Measurements from ENCODE around the gene ADAM17. TPM values are rescaled to one million over a fixed set of nuclear protein-coding genes. Genes with fewer than 3 reads are reported as not detected.
"Not testable (repeated sequence)": the region's sequence is repeated elsewhere in the genome, so short reads cannot be mapped to it uniquely, and the experiment has no call there.

ADAM17 gene
- total and polyA plus RNA-seq, 4 donors: 28.7 to 44.0 (median 39.4) TPM

GRCh38 chr2:9592699-9593098, 37.1 kb upstream of the ADAM17 start:
- no peaks in the 10 kb centered on the region for H3K4me1 ChIP-seq (ENCODE audit: control insufficient read depth, insufficient read depth, low read length)
- H3K27ac ChIP-seq (ENCODE audit: low read depth, low read length): no peak overlapping the region
- no peak for DNase-seq (ENCODE audit: low read depth in 4 of 6, low spot score in 6 of 6)
- peaks cover 13% of the 10 kb centered on the region for H3K36me3 ChIP-seq (ENCODE audit: control insufficient read depth, insufficient read depth, low read length)
- no peaks in the 10 kb centered on the region for H3K9me3 ChIP-seq (ENCODE audit: control insufficient read depth, insufficient read depth, low read length)
- WGBS (ENCODE audit: insufficient coverage): no CpG with 5 or more reads among the region's 3 CpGs
- no peaks in the 10 kb centered on the region for H3K27me3 ChIP-seq (ENCODE audit: control insufficient read depth, insufficient read depth, low read length)
- no peak overlapping the region for H3K4me3 ChIP-seq (ENCODE audit: low read depth, low read length)

- Histone ChIP-seq H3K9me3 (ENCODE audit: control insufficient read depth, insufficient read depth, low read length) (no peaks in the 10 kb centered on the region), H3K4me3 (ENCODE audit: low read depth, low read length) (no peak overlapping the region), H3K27me3 (ENCODE audit: control insufficient read depth, insufficient read depth, low read length) (no peaks in the 10 kb centered on the region), H3K36me3 (ENCODE audit: control insufficient read depth, insufficient read depth, low read length) (peaks cover 14% of the 10 kb centered on the region), H3K4me1 (ENCODE audit: control insufficient read depth, insufficient read depth, low read length) (no peaks in the 10 kb centered on the region), H3K27ac (ENCODE audit: low read depth, low read length) (no peak overlapping the region)
- no peak for DNase-seq (ENCODE audit: low read depth in 4 of 6, low spot score in 6 of 6)
- no CpG with 5 or more reads among the region's 3 CpGs for whole genome bisulfite sequencing (ENCODE audit: insufficient coverage)
Measured at GRCh38 chr2:9590641-9591040, 35.0 kb upstream of the ADAM17 start.

- Histone ChIP-seq H3K4me3 (ENCODE audit: low read depth, low read length) (no peak overlapping the region), H3K27me3 (ENCODE audit: control insufficient read depth, insufficient read depth, low read length) (no peaks in the 10 kb centered on the region), H3K9me3 (ENCODE audit: control insufficient read depth, insufficient read depth, low read length) (no peaks in the 10 kb centered on the region), H3K4me1 (ENCODE audit: control insufficient read depth, insufficient read depth, low read length) (no peaks in the 10 kb centered on the region), H3K36me3 (ENCODE audit: control insufficient read depth, insufficient read depth, low read length) (peaks cover 22% of the 10 kb centered on the region), H3K27ac (ENCODE audit: low read depth, low read length) (no peak overlapping the region)
- DNase-seq (ENCODE audit: low read depth in 4 of 6, low spot score in 6 of 6): no peak
- no CpG with 5 or more reads among the region's 3 CpGs for WGBS (ENCODE audit: insufficient coverage)
Measured at GRCh38 chr2:9586465-9586864, 30.8 kb upstream of the ADAM17 start.

- Histone ChIP-seq H3K27ac (ENCODE audit: low read depth, low read length) (no peak overlapping the region), H3K9me3 (ENCODE audit: control insufficient read depth, insufficient read depth, low read length) (no peaks in the 10 kb centered on the region), H3K36me3 (ENCODE audit: control insufficient read depth, insufficient read depth, low read length) (peaks cover 22% of the 10 kb centered on the region), H3K4me3 (ENCODE audit: low read depth, low read length) (no peak overlapping the region), H3K4me1 (ENCODE audit: control insufficient read depth, insufficient read depth, low read length) (no peaks in the 10 kb centered on the region), H3K27me3 (ENCODE audit: control insufficient read depth, insufficient read depth, low read length) (no peaks in the 10 kb centered on the region)
- WGBS (ENCODE audit: insufficient coverage): 100% methylated on average over 1 of the region's 5 CpGs
- no peak for DNase-seq (ENCODE audit: low read depth in 4 of 6, low spot score in 6 of 6)
Measured at GRCh38 chr2:9585486-9585885, 29.9 kb upstream of the ADAM17 start.

- H3K4me1 ChIP-seq (ENCODE audit: control insufficient read depth, insufficient read depth, low read length); H3K4me3 ChIP-seq (ENCODE audit: low read depth, low read length); DNase-seq (ENCODE audit: low read depth in 4 of 6, low spot score in 6 of 6); H3K27me3 ChIP-seq (ENCODE audit: control insufficient read depth, insufficient read depth, low read length); H3K27ac ChIP-seq (ENCODE audit: low read depth, low read length); H3K9me3 ChIP-seq (ENCODE audit: control insufficient read depth, insufficient read depth, low read length): not testable (repeated sequence)
- peaks cover 21% of the 10 kb centered on the region for H3K36me3 ChIP-seq (ENCODE audit: control insufficient read depth, insufficient read depth, low read length)
Measured at GRCh38 chr2:9584902-9585301, 29.3 kb upstream of the ADAM17 start.

GRCh38 chr2:9582624-9583023, 27.0 kb upstream of the ADAM17 start:
- no peak for DNase-seq (ENCODE audit: low read depth in 4 of 6, low spot score in 6 of 6)
- no peaks in the 10 kb centered on the region for H3K4me1 ChIP-seq (ENCODE audit: control insufficient read depth, insufficient read depth, low read length)
- no peak overlapping the region for H3K27ac ChIP-seq (ENCODE audit: low read depth, low read length)
- H3K36me3 ChIP-seq (ENCODE audit: control insufficient read depth, insufficient read depth, low read length): peaks cover 9% of the 10 kb centered on the region
- H3K4me3 ChIP-seq (ENCODE audit: low read depth, low read length): no peak overlapping the region
- H3K9me3 ChIP-seq (ENCODE audit: control insufficient read depth, insufficient read depth, low read length): no peaks in the 10 kb centered on the region
- WGBS (ENCODE audit: insufficient coverage): 100% methylated on average over 1 of the region's 5 CpGs
- H3K27me3 ChIP-seq (ENCODE audit: control insufficient read depth, insufficient read depth, low read length): no peaks in the 10 kb centered on the region

GRCh38 chr2:9578467-9579235, 23.0 kb upstream of the ADAM17 start:
- 90% methylated on average over 7 of the region's 9 CpGs for WGBS (ENCODE audit: insufficient coverage)
- DNase-seq (ENCODE audit: low read depth in 4 of 6, low spot score in 6 of 6): peak in 1 of 6 donors; percentile 27
- no peaks in the 10 kb centered on the region for H3K4me1 ChIP-seq (ENCODE audit: control insufficient read depth, insufficient read depth, low read length)

GRCh38 chr2:9574331-9574730, 18.7 kb upstream of the ADAM17 start:
- no peaks in the 10 kb centered on the region for H3K27me3 ChIP-seq (ENCODE audit: control insufficient read depth, insufficient read depth, low read length)
- no CpG with 5 or more reads among the region's 2 CpGs for WGBS (ENCODE audit: insufficient coverage)
- DNase-seq (ENCODE audit: low read depth in 4 of 6, low spot score in 6 of 6): no peak
- no peak overlapping the region for H3K4me3 ChIP-seq (ENCODE audit: low read depth, low read length)
- H3K27ac ChIP-seq (ENCODE audit: low read depth, low read length): no peak overlapping the region
- no peaks in the 10 kb centered on the region for H3K4me1 ChIP-seq (ENCODE audit: control insufficient read depth, insufficient read depth, low read length)
- no peaks in the 10 kb centered on the region for H3K36me3 ChIP-seq (ENCODE audit: control insufficient read depth, insufficient read depth, low read length)
- H3K9me3 ChIP-seq (ENCODE audit: control insufficient read depth, insufficient read depth, low read length): no peaks in the 10 kb centered on the region

More at GRCh38 chr2:9578467-9579235, 23.0 kb upstream of the ADAM17 start:
- H3K9me3 ChIP-seq (ENCODE audit: control insufficient read depth, insufficient read depth, low read length): no peaks in the 10 kb centered on the region
- H3K27me3 ChIP-seq (ENCODE audit: control insufficient read depth, insufficient read depth, low read length): no peaks in the 10 kb centered on the region
- H3K4me3 ChIP-seq (ENCODE audit: low read depth, low read length): no peak overlapping the region
- no peak overlapping the region for H3K27ac ChIP-seq (ENCODE audit: low read depth, low read length)
- H3K36me3 ChIP-seq (ENCODE audit: control insufficient read depth, insufficient read depth, low read length): peaks cover 6% of the 10 kb centered on the region

GRCh38 chr2:9573840-9574239, 18.2 kb upstream of the ADAM17 start:
- H3K27ac ChIP-seq (ENCODE audit: low read depth, low read length): no peak overlapping the region
- 80% methylated on average over 2 of the region's 4 CpGs for WGBS (ENCODE audit: insufficient coverage)
- no peak for DNase-seq (ENCODE audit: low read depth in 4 of 6, low spot score in 6 of 6)
- H3K9me3 ChIP-seq (ENCODE audit: control insufficient read depth, insufficient read depth, low read length): no peaks in the 10 kb centered on the region
- no peaks in the 10 kb centered on the region for H3K4me1 ChIP-seq (ENCODE audit: control insufficient read depth, insufficient read depth, low read length)
- H3K36me3 ChIP-seq (ENCODE audit: control insufficient read depth, insufficient read depth, low read length): no peaks in the 10 kb centered on the region
- H3K4me3 ChIP-seq (ENCODE audit: low read depth, low read length): no peak overlapping the region
- no peaks in the 10 kb centered on the region for H3K27me3 ChIP-seq (ENCODE audit: control insufficient read depth, insufficient read depth, low read length)

- WGBS (ENCODE audit: insufficient coverage): no CpG with 5 or more reads among the region's 1 CpG
- no peak for DNase-seq (ENCODE audit: low read depth in 4 of 6, low spot score in 6 of 6)
- Histone ChIP-seq H3K4me3 (ENCODE audit: low read depth, low read length) (no peak overlapping the region), H3K9me3 (ENCODE audit: control insufficient read depth, insufficient read depth, low read length) (no peaks in the 10 kb centered on the region), H3K27me3 (ENCODE audit: control insufficient read depth, insufficient read depth, low read length) (no peaks in the 10 kb centered on the region), H3K4me1 (ENCODE audit: control insufficient read depth, insufficient read depth, low read length) (no peaks in the 10 kb centered on the region), H3K36me3 (ENCODE audit: control insufficient read depth, insufficient read depth, low read length) (no peaks in the 10 kb centered on the region), H3K27ac (ENCODE audit: low read depth, low read length) (no peak overlapping the region)
Measured at GRCh38 chr2:9573013-9573720, 17.5 kb upstream of the ADAM17 start.
